NB4 (cell line): ENCODE results near the gene DLG2.

ENCODE experiments used
- CTCF ChIP-seq: IDR thresholded peaks from one replicate; pipeline ENCODE4 v1.5.1; 2012; ENCODE audit warnings: low read depth, low read length
- MAX ChIP-seq: IDR thresholded peaks from 2 replicates; pipeline ENCODE4 v1.6.1; 2011; ENCODE audit warnings: low read depth, low read length
- POLR2A ChIP-seq: IDR thresholded peaks from 2 replicates; pipeline ENCODE4 v1.6.1; 2011; ENCODE audit warnings: mild to moderate bottlenecking; ENCODE audit not compliant: insufficient read length; ENCODE audit errors: extremely low read depth

GRCh38 chr11:83546368-83546767, 2080.8 kb downstream of the DLG2 start:
- TF ChIP-seq POLR2A = no peak
- TF ChIP-seq CTCF = no peak
- TF ChIP-seq MAX = no peak
